ENCODE results near the gene COL23A1. TPM values are rescaled to one million over a fixed set of nuclear protein-coding genes. Genes with fewer than 3 reads are reported as not detected.

COL23A1 gene
- polyA plus RNA-seq, 3 donors = 0.11 to 0.21 TPM; not detected in 1

DNA sequence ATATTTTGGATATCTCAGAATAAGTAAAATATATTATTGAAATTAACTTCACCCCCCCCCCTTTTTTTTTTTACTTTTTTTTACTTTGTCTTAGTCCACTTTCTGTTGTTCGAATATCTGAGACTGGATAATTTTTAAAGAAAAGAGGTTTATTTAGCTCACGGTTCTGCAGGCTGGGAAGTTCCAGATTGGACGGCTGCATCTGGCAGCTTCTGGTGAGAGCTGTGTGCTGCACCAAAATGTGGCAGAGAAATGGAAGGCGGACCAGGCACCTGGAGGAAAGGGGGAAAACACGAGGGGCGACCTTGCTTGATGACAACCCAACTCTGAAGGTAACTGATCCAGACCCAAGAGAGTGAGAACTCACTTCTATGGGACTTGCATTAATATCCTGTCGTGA, 397.4 kb downstream of the COL23A1 start:
- peaks cover 0 to 4% (median 2%) of the 10 kb centered on the region in 7 donors for H3K9me3 Mint-ChIP-seq

GRCh38 chr5:178192244-178192643, 397.9 kb downstream of the COL23A1 start:
- peaks cover 2 to 13% (median 8%) of the 10 kb centered on the region in 3 donors for H3K27me3 Mint-ChIP-seq (ENCODE audit: low read depth in 3 of 3)
- peaks cover 17% of the 10 kb centered on the region for H3K4me1 Mint-ChIP-seq
- H3K27ac ChIP-seq (ENCODE audit: low read depth in 1 of 2, low read length in 2 of 2) = no peak overlapping the region
- no peaks in the 10 kb centered on the region for H3K36me3 ChIP-seq (replicated peaks in 1 of 2; ENCODE audit: control insufficient read depth in 1 of 2, insufficient read depth in 2 of 2, low read length in 2 of 2)
- H3K36me3 Mint-ChIP-seq = no peaks in the 10 kb centered on the region
- H4K20me1 ChIP-seq (ENCODE audit: insufficient read depth, low read length) = no peaks in the 10 kb centered on the region
- no peaks in the 10 kb centered on the region for H3K79me2 ChIP-seq (ENCODE audit: insufficient read depth, low read length)
- H3K4me1 ChIP-seq (ENCODE audit: control insufficient read depth in 1 of 2, insufficient read depth in 2 of 2, low read length in 2 of 2) = peaks cover 9 to 12% of the 10 kb centered on the region in 2 donors
- H3K4me2 ChIP-seq (replicated peaks; ENCODE audit: extremely low read depth, low read length, poor library complexity, severe bottlenecking) = no peak overlapping the region
- H3K27ac Mint-ChIP-seq = no peak overlapping the region
- H3K27me3 ChIP-seq (ENCODE audit: control insufficient read depth in 2 of 2, insufficient read depth in 2 of 2, low read length in 2 of 2) = no peaks in the 10 kb centered on the region
- DNase-seq = no peak
- no peak overlapping the region for H2AFZ ChIP-seq (ENCODE audit: insufficient read depth, low read depth, low read length, poor library complexity, severe bottlenecking)
- no peak overlapping the region for H3K9ac ChIP-seq (ENCODE audit: insufficient read depth, low read length, poor library complexity, severe bottlenecking)
- intact Hi-C loops (cut with micrococcal nuclease) = no loop called here
- H3K9me3 ChIP-seq (replicated peaks in 1 of 2; ENCODE audit: control insufficient read depth in 1 of 2, insufficient read depth in 1 of 2, low read length in 2 of 2) = no peaks in the 10 kb centered on the region
- WGBS (ENCODE audit: insufficient coverage) = no CpG with 5 or more reads among the region's 2 CpGs
- TF ChIP-seq CTCF (IDR thresholded peaks at IDR 0.05) = no peak
- H3K4me3 Mint-ChIP-seq = no peak overlapping the region
- peaks cover 0 to 4% (median 2%) of the 10 kb centered on the region in 7 donors for H3K9me3 Mint-ChIP-seq
- no peak overlapping the region for H3K4me3 ChIP-seq (replicated peaks in 1 of 3; ENCODE audit: low read depth in 2 of 3, low read length in 3 of 3)

More for the DNA sequence above, 397.4 kb downstream of the COL23A1 start:
- H3K9me3 ChIP-seq (replicated peaks in 1 of 2; ENCODE audit: control insufficient read depth in 1 of 2, insufficient read depth in 1 of 2, low read length in 2 of 2) = no peaks in the 10 kb centered on the region
- H3K27ac Mint-ChIP-seq = no peak overlapping the region
- H3K4me1 Mint-ChIP-seq = peaks cover 17% of the 10 kb centered on the region
- no peaks in the 10 kb centered on the region for H3K79me2 ChIP-seq (ENCODE audit: insufficient read depth, low read length)
- no peak overlapping the region for H3K4me2 ChIP-seq (replicated peaks; ENCODE audit: extremely low read depth, low read length, poor library complexity, severe bottlenecking)
- 100% methylated on average over 3 of the region's 7 CpGs for WGBS (ENCODE audit: insufficient coverage)
- no peak for TF ChIP-seq CTCF (IDR thresholded peaks at IDR 0.05)
- no peak overlapping the region for H2AFZ ChIP-seq (ENCODE audit: insufficient read depth, low read depth, low read length, poor library complexity, severe bottlenecking)
- H3K4me1 ChIP-seq (ENCODE audit: control insufficient read depth in 1 of 2, insufficient read depth in 2 of 2, low read length in 2 of 2) = peaks cover 9 to 12% of the 10 kb centered on the region in 2 donors
- no peak overlapping the region for H3K9ac ChIP-seq (ENCODE audit: insufficient read depth, low read length, poor library complexity, severe bottlenecking)
- no peaks in the 10 kb centered on the region for H3K27me3 ChIP-seq (ENCODE audit: control insufficient read depth in 2 of 2, insufficient read depth in 2 of 2, low read length in 2 of 2)
- no peak for DNase-seq
- no peaks in the 10 kb centered on the region for H3K36me3 ChIP-seq (replicated peaks in 1 of 2; ENCODE audit: control insufficient read depth in 1 of 2, insufficient read depth in 2 of 2, low read length in 2 of 2)
- no peak overlapping the region for H3K4me3 ChIP-seq (replicated peaks in 1 of 3; ENCODE audit: low read depth in 2 of 3, low read length in 3 of 3)
- H3K36me3 Mint-ChIP-seq = no peaks in the 10 kb centered on the region
- H3K27ac ChIP-seq (ENCODE audit: low read depth in 1 of 2, low read length in 2 of 2) = no peak overlapping the region
- H4K20me1 ChIP-seq (ENCODE audit: insufficient read depth, low read length) = no peaks in the 10 kb centered on the region
- peaks cover 2 to 13% (median 8%) of the 10 kb centered on the region in 3 donors for H3K27me3 Mint-ChIP-seq (ENCODE audit: low read depth in 3 of 3)
- intact Hi-C loops (cut with micrococcal nuclease) = no loop called here
- no peak overlapping the region for H3K4me3 Mint-ChIP-seq
